Measurements from ENCODE around the gene TAS1R3. TPM values are rescaled to one million over a fixed set of nuclear protein-coding genes. Genes with fewer than 3 reads are reported as not detected.

The TAS1R3 gene
- total RNA-seq, 1 experiment from 2014 or later: 0.28 TPM

DNA sequence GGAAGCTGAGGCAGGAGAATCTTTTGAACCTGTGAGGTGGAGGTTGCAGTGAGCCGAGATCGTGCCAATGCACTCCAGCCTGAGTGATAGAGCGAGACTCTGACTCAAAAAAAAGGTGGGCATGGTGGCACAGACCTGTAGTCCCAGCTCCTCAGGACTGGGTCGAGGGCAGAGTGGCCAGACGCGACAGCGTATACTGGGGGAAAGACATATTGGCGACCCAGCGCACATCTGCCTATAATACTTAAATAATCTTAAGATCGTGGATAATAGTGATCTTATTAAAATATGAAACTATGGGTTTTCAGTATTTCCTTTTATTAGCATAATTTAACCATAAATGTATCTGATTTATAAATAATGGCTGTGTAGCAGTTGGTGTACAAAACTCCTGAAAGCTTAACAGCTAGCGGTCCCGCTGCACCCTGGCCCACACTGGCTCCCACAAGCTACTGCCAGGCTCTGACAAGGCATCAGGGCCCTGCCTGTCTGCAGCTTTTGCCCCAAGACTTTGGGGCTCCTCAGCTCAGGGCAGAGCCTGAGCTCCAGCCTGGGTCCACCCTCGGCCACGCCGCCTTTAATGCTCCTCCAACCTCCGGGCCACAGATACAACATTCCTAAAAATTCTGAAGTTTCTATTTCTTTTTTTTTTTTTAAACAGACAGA, 46.6 kb downstream of the TAS1R3 start:
- H3K79me2 ChIP-seq (ENCODE audit: insufficient read depth, low read length): peaks cover 4% of the 10 kb centered on the region; the same call in 1 of the 2 replicates
- H3K79me1 ChIP-seq (ENCODE audit: insufficient read depth, low read depth, low read length, poor library complexity, severe bottlenecking): peaks cover 16% of the 10 kb centered on the region
- H3K23me2 ChIP-seq (ENCODE audit: insufficient read length, low read depth, low read length, poor library complexity, severe bottlenecking): peaks cover 7% of the 10 kb centered on the region
- no peak overlapping the region for H2BK15ac ChIP-seq (ENCODE audit: low read depth, low read length)
- no peak overlapping the region for H2AK5ac ChIP-seq (ENCODE audit: insufficient read length, low read length)
- no peak overlapping the region for H3K27ac Mint-ChIP-seq
- H3K23ac ChIP-seq (ENCODE audit: insufficient read length, low read depth, low read length): no peak overlapping the region
- no peak overlapping the region for H2BK12ac ChIP-seq (ENCODE audit: insufficient read length, low read depth, low read length)
- no peak overlapping the region for H2BK120ac ChIP-seq (ENCODE audit: low read depth, low read length, poor library complexity, severe bottlenecking)
- no peaks in the 10 kb centered on the region for H3K27me3 ChIP-seq (ENCODE audit: insufficient read depth, low read length)
- H2AFZ ChIP-seq (ENCODE audit: low read length): no peak overlapping the region
- H3K36me3 Mint-ChIP-seq (ENCODE audit: insufficient read depth in 1 of 3, low read depth in 3 of 3): peaks cover 6 to 14% (median 12%) of the 10 kb centered on the region in 3 experiments; a peak in 6 of 7 replicates
- H3K27me3 Mint-ChIP-seq (ENCODE audit: low read depth): no peaks in the 10 kb centered on the region
- no peak overlapping the region for H4K8ac ChIP-seq (replicated peaks; ENCODE audit: insufficient read length, low read depth, low read length)
- H3K4me3 Mint-ChIP-seq: no peak overlapping the region
- H3K9me3 ChIP-seq (ENCODE audit: control insufficient read depth, low read depth, low read length): no peaks in the 10 kb centered on the region
- H3K4me1 Mint-ChIP-seq: peaks cover 6 to 11% of the 10 kb centered on the region in 2 experiments
- DNase-seq: no peak
- H3K9me3 Mint-ChIP-seq: no peaks in the 10 kb centered on the region
- H4K20me1 ChIP-seq (ENCODE audit: control insufficient read depth, insufficient read depth, insufficient read length): no peaks in the 10 kb centered on the region
- no peak overlapping the region for H3K4ac ChIP-seq (ENCODE audit: low read depth, low read length)
- no CpG with 5 or more reads among the region's 16 CpGs for WGBS (ENCODE audit: extremely low coverage, insufficient read length, low lambda C conversion rate)
- no peak overlapping the region for H2BK5ac ChIP-seq (ENCODE audit: insufficient read length, low read length)
- H3K14ac ChIP-seq (ENCODE audit: insufficient read depth, low read length): no peak overlapping the region
- H3K18ac ChIP-seq (ENCODE audit: insufficient read length, low read depth, low read length): no peak overlapping the region
- H3K4me2 ChIP-seq (ENCODE audit: insufficient read depth, insufficient read length, low read length): no peak overlapping the region
- H3T11ph ChIP-seq (ENCODE audit: low read length): no peak overlapping the region
- no peak overlapping the region for H4K91ac ChIP-seq (ENCODE audit: insufficient read length, low read depth, low read length)
- H3K4me1 ChIP-seq (ENCODE audit: insufficient read depth, low read length): no peaks in the 10 kb centered on the region
- no peak overlapping the region for H2BK20ac ChIP-seq (ENCODE audit: low read depth, low read length, poor library complexity, severe bottlenecking)
- H4K5ac ChIP-seq (ENCODE audit: insufficient read length, low read depth, low read length): no peak overlapping the region
- no peak overlapping the region for H3K56ac ChIP-seq (ENCODE audit: insufficient read length, low read depth, low read length)
- no peak overlapping the region for H3K9ac ChIP-seq (ENCODE audit: extremely low read depth, insufficient read length, low read length)
- no peak for TF ChIP-seq CTCF (conservative IDR thresholded peaks at IDR 0.05)
- H3K27ac ChIP-seq (ENCODE audit: insufficient read length, low read depth, low read length): no peak overlapping the region
